GM06990 (cell line): ENCODE results near the gene PLEKHO2.

Source experiments
- DNase-seq: peaks from one replicate; pipeline ENCODE4 v3.0.0-alpha.2; 2011; ENCODE audit not compliant: insufficient read length; ENCODE audit errors: extremely low read depth
- H3K27me3 ChIP-seq: replicated peaks from 2 replicates; pipeline ENCODE4 v1.6.0; 2011; ENCODE audit warnings: low read length; ENCODE audit not compliant: control insufficient read depth, insufficient read depth
- H3K36me3 ChIP-seq: 2 replicates; pipeline ENCODE4 v1.5.1; 2011; ENCODE audit warnings: low read length; ENCODE audit not compliant: control insufficient read depth, insufficient read depth
- H3K4me3 ChIP-seq: replicated peaks from 2 replicates; pipeline ENCODE4 v1.5.1; 2011; ENCODE audit warnings: low read depth, mild to moderate bottlenecking, control low read depth, low read length
- TF ChIP-seq, protein P1 (sequence below): IDR thresholded peaks from 2 replicates; pipeline ENCODE4 v1.5.1; 2011; ENCODE audit warnings: low read length, control low read depth, mild to moderate bottlenecking, inconsistent platforms; ENCODE audit not compliant: insufficient read depth, poor library complexity, severe bottlenecking

Gene PLEKHO2

DNA sequence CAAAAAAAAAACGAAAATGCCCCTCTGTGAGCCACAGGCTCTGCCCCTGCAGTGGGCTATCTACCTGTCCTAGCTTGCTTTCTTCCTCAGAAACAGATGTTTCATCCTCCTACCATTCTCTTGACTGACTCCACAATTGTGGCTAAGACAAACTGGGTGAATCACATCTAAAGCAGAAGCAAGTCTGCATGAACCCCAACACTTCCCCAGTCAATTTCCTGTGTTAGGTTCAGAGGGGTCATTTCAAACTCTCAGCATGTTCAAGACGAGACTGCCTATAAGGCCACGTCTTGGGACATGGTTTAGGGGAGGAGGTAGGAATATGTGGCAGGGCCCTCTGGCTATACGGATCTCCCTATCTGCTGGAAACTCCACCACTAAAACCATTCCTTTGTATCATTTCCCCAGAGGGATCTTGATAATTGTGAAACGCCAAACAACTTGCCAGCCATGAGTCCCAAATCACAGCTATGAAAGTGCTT lies 41.4 kb downstream of the PLEKHO2 start:
- no peaks in the 10 kb centered on the region for H3K36me3 ChIP-seq
- peak; percentile 44 for DNase-seq
- no peak overlapping the region for H3K4me3 ChIP-seq
- no peaks in the 10 kb centered on the region for H3K27me3 ChIP-seq
- TF ChIP-seq, protein P1, sequence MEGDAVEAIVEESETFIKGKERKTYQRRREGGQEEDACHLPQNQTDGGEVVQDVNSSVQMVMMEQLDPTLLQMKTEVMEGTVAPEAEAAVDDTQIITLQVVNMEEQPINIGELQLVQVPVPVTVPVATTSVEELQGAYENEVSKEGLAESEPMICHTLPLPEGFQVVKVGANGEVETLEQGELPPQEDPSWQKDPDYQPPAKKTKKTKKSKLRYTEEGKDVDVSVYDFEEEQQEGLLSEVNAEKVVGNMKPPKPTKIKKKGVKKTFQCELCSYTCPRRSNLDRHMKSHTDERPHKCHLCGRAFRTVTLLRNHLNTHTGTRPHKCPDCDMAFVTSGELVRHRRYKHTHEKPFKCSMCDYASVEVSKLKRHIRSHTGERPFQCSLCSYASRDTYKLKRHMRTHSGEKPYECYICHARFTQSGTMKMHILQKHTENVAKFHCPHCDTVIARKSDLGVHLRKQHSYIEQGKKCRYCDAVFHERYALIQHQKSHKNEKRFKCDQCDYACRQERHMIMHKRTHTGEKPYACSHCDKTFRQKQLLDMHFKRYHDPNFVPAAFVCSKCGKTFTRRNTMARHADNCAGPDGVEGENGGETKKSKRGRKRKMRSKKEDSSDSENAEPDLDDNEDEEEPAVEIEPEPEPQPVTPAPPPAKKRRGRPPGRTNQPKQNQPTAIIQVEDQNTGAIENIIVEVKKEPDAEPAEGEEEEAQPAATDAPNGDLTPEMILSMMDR, result no peak

DNA sequence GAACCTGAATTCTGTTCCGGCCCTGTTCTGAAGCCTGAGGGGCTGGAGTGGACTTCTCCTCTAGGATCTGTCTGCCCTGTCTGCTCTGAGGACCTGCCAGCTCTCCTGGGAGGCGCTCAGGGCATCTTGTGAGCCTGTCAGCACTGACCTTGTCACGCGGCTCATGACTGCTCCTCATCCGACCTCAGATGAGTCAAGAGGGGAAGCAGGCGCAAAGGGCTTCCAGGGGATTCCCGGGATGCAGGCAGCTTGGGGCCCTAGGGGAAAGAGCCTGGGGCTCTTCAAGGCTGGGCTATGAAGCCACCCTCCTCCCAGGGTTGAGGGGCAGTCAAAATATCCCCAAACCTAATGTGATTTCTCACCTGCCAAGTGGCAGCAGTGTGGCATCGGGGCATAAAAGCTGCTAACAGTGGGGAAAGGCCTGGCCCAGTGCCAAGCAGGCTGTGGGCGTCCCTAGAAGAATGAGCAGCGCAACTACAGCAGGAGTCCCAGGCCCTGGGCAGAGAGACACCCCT lies 42.3 kb downstream of the PLEKHO2 start:
- DNase-seq, result peak; percentile 73
- TF ChIP-seq, protein P1, result no peak
- H3K4me3 ChIP-seq, result 0 out of 2 replicates have a peak overlapping the region, but pooled peaks have one; percentile 24
- H3K36me3 ChIP-seq, result no peaks in the 10 kb centered on the region
- no peaks in the 10 kb centered on the region for H3K27me3 ChIP-seq

- Histone ChIP-seq H3K27me3 (no peaks in the 10 kb centered on the region), H3K4me3 (no peak overlapping the region), H3K36me3 (no peaks in the 10 kb centered on the region)
- no peak for DNase-seq
- TF ChIP-seq, protein P1, result no peak
These were observed 43.0 kb downstream of the PLEKHO2 start for GRCh38 chr15:64884679-64885078.

GRCh38 chr15:64888336-64888735 lies 46.6 kb downstream of the PLEKHO2 start:
- no peak for DNase-seq
- H3K4me3 ChIP-seq, result no peak overlapping the region
- no peaks in the 10 kb centered on the region for H3K36me3 ChIP-seq
- no peaks in the 10 kb centered on the region for H3K27me3 ChIP-seq
- TF ChIP-seq, protein P1, result no peak

DNA sequence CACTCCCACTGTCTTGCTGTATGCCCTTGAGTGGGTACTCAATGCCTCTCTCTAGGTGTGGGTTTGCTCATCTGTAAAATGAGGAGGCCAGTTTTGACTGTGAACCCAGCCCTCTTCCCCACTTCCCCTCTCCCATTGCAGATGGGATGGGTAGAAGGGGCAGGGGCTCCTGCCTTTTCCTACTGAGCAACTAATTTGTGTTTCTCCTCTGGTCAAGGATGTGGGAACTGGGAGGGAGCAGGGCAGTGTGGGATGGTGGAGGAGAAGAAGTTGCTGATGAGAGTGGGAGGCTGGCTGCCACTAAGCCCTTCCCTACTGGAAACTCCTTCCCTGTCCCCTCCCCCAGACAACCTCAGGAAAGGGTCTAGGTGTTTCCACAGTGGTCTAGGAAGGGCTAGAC lies 49.8 kb downstream of the PLEKHO2 start:
- TF ChIP-seq, protein P1, result no peak
- no peaks in the 10 kb centered on the region for H3K27me3 ChIP-seq
- peak overlapping the region; percentile 1; the same call in 1 of the 2 replicates for H3K4me3 ChIP-seq
- DNase-seq, result no peak
- no peaks in the 10 kb centered on the region for H3K36me3 ChIP-seq
